Fibroblast of pulmonary artery (primary cell): Measurements from ENCODE around the gene ALDH1B1.

Experiments
- DNase-seq: peaks from one replicate; pipeline ENCODE4 v3.0.0-alpha.2; 2010; ENCODE audit warnings: low read depth
- H3K4me3 ChIP-seq: replicated peaks from 2 replicates; pipeline ENCODE4 v1.5.1; 2011; ENCODE audit warnings: low read depth, mild to moderate bottlenecking, control low read depth, low read length, moderate library complexity
- CTCF ChIP-seq: IDR thresholded peaks from 2 replicates; pipeline ENCODE4 v1.5.1; 2011; ENCODE audit warnings: mild to moderate bottlenecking, control low read depth, low read length, inconsistent platforms; ENCODE audit errors: missing control alignments

The ALDH1B1 gene

DNA sequence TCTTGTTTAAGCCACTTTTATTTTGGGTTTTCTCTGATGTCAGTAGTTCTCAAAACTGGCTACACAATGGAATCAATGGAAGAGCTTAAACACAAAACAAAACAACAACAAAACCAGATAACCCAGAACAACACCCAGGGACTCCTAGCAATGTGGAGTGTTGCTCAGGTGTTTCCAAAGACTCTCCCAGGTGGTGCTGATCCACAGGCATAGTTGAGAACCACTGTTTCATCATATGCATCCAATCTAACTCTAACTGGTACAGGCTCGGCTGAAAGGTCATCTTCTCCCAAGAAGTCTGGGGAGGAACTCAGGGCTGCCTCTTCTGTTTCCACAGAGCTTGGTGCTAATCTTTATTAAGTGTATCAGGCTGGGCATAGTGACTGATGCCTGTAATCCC is 5.4 kb upstream of the ALDH1B1 start:
- no peak overlapping the region for H3K4me3 ChIP-seq
- TF ChIP-seq CTCF = no peak
- no peak for DNase-seq

DNA sequence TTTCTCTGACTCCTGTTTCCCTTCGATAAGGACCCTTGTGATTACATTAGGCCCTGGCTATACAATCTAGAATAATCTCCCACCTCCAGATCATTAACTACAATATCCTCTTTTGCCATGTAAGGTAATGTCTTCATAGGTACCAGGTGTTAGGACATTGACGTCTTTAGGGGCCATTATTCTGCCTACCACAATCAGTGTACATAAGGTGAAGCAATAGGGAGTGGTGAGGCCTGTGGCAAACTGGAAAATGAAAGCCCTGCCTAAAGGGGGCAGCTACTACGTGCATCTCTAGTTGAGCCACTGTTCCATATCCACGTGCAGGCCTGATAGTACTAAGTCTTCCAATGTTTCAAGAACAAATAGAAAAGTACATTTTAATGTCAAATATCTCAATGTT is 4.8 kb upstream of the ALDH1B1 start:
- TF ChIP-seq CTCF = no peak
- DNase-seq = no peak
- H3K4me3 ChIP-seq = no peak overlapping the region

DNA sequence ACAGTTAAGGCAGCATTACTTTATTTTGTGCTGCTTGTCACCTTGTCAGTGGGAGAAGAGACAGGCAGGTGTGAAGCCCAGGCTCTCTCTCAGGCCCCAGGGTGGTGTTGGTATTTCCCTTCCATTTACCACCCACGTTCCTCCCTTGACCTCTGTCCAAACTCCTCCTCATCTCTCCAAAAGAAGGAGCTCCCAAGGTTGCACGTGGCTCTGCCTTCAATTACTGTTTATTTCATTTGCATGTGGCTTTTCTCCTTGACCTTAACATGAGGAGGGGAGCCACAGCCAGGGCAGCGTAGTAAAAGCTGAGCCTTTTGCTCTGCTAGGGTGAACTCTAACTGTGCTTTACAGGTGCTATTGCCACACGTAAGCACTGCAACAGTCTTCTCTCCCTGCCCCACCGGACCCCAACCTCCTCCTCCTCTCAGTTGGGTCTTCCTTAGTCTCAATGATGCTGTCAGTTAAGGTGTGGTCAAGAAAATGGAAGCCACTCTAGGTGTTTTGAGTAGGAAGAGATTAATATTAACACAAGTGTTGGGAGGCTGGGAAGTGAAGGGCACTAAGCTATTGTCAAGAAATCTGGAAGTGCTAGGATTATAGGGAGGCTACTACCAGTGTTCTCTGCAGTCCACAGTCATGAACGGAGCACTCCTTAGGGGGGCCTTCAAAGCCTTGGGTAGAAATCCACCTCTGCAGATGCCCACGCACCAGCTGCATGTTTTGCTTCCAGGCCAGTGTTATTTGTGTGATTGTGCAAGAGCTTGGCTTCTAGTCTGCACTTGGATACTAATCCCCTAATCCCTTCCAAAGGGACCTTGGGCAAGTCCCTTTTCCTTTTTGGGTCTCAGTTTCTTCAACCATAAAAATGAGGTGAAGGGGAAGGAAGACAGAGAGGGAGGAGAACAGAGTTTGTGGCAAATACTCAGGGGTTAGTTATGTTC is 3.9 kb upstream of the ALDH1B1 start:
- no peak overlapping the region for H3K4me3 ChIP-seq
- no peak for TF ChIP-seq CTCF
- DNase-seq = peak; percentile 48

GRCh38 chr9:38389313-38389712 is 3.2 kb upstream of the ALDH1B1 start:
- no peak for TF ChIP-seq CTCF
- DNase-seq = peak; percentile 33
- H3K4me3 ChIP-seq = no peak overlapping the region

DNA sequence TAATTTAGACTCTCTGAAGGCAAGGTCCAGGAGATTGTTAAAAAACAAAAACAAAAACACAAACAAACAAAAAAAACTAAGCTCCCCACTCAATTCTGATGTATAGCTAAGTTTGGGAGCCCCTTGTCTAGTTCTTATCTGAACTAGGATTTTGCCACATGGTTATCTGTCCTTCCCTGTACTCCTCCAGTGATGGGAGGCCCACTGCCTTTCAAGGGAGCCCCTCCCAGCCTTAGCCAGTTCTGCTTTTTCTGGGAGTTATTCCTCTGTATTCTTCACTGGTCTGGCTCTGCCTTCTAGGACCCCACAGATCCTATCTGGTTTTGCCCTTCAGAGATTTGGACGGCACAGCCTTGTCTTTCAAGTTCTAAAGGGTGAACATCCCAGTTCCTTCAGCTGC is 2.1 kb upstream of the ALDH1B1 start:
- DNase-seq = no peak
- TF ChIP-seq CTCF = no peak
- no peak overlapping the region for H3K4me3 ChIP-seq

DNA sequence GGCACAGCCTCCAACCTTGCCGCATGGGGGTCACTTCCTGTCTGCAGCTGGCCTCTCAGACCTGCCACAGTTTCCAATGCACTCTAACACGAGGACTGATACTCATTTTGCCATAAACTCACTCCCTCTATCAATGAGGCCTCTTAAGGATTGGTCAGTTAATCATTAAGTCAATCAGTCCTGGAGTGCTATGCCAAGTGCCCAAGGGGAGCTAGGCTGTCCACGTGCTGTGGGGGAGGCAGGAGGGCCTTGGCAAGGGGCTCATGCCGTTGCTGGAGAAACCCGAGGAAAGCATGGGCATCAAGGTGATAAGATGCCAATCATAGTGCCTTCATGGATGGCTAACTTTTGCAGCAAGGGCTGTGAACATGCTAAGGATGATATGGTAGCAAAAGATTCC is 1.7 kb upstream of the ALDH1B1 start:
- no peak for TF ChIP-seq CTCF
- no peak for DNase-seq
- H3K4me3 ChIP-seq = no peak overlapping the region
